HepG2 (cell line): ENCODE measurements around the gene JADE2. TPM values are rescaled to one million over a fixed set of nuclear protein-coding genes. Genes with fewer than 3 reads are reported as not detected.

Experiments
- ATAC-seq: fragments of 200-7000 bp; cut with Tn5 transposase; 3 replicates; pipeline ENCODE4 v1.9.1; 2020; ENCODE audit warnings: mild to moderate bottlenecking, moderate library complexity
- BruUV-seq: library from RNA; stranded (reverse); fragments of 400-500 nt; replicated peaks from 2 replicates; lab custom pipeline; 2021; lab: Mats Ljungman, UMichigan
- CTCF ChIA-PET: fragments of 300-600 bp; formaldehyde crosslinking; extraction: SDS; loops from one replicate; lab custom pipeline; 2021; ENCODE audit warnings: low total read pairs, inconsistent platforms, low intra/inter-chr PET ratio; lab: Yijun Ruan, JAX
- POLR2A ChIA-PET: fragments of 350-600 bp; sonication (Branson Sonifier 250); formaldehyde crosslinking; loops from one replicate; lab custom pipeline; 2020; ENCODE audit warnings: antibody characterized with exemption, inconsistent platforms; lab: Yijun Ruan, JAX
- DNase-seq: peaks from one replicate; pipeline ENCODE4 v3.0.0-alpha.2; 2015; ENCODE audit warnings: low spot score
- FAIRE-seq: peaks from 3 replicates; lab custom pipeline; 2011; peaks lifted over from hg19 to GRCh38; lab: Jason Lieb, UNC
- H2AFZ ChIP-seq: one replicate; pipeline ENCODE4 v1.6.1; 2011; ENCODE audit warnings: low read length, inconsistent platforms
- H3K27ac ChIP-seq: fragments of 300-600 bp; 3 replicates; pipeline ENCODE4 v1.8.0; 2011; ENCODE audit warnings: mixed run types, mild to moderate bottlenecking, mixed read lengths, low read length, inconsistent platforms; ENCODE audit not compliant: insufficient read depth; ENCODE audit errors: extremely low read length
- H3K27me3 ChIP-seq, 2 experiments: fragments of 200-600 bp in 1 of 2; 2 replicates in 1 of 2; 3 replicates in 1 of 2; pipeline versions ENCODE4 v1.6.0 to v1.8.0; 2011; ENCODE audit warnings: low read length in 2 of 2, mild to moderate bottlenecking in 2 of 2, moderate library complexity in 2 of 2, inconsistent platforms in 1 of 2; ENCODE audit not compliant: insufficient read depth in 2 of 2, control insufficient read depth in 1 of 2
- H3K36me3 ChIP-seq, 2 experiments: fragments of 200-600 bp in 1 of 2; replicated peaks in 1 of 2; 2 replicates in 1 of 2; 3 replicates in 1 of 2; pipeline versions ENCODE4 v1.5.1 to v1.8.0; 2011; ENCODE audit warnings: low read length in 2 of 2, inconsistent platforms in 1 of 2; ENCODE audit not compliant: insufficient read depth in 2 of 2, control insufficient read depth in 1 of 2
- H3K4me1 ChIP-seq: 2 replicates; pipeline ENCODE4 v1.5.1; 2012; ENCODE audit warnings: low read length, inconsistent platforms; ENCODE audit not compliant: insufficient read depth
- H3K4me2 ChIP-seq: 2 replicates; pipeline ENCODE4 v1.6.0; 2011; ENCODE audit warnings: low read depth, low read length, inconsistent platforms
- H3K4me3 ChIP-seq, 3 experiments: fragments of 200-600 bp in 1 of 3; sonication (generic), shearing (Covaris generic) in 1 of 3; replicated peaks in 1 of 3; 2 replicates each; pipeline ENCODE4 v1.5.1; 2011 to 2016; ENCODE audit warnings: low read length in 3 of 3, inconsistent platforms in 2 of 3, low read depth in 2 of 3, mild to moderate bottlenecking in 2 of 3, control low read depth in 1 of 3, mixed read lengths in 1 of 3; ENCODE audit not compliant: insufficient read depth in 1 of 3
- H3K79me2 ChIP-seq: one replicate; pipeline ENCODE4 v1.6.1; 2011; ENCODE audit warnings: low read length, inconsistent platforms; ENCODE audit not compliant: insufficient read depth
- H3K9ac ChIP-seq: 2 replicates; pipeline ENCODE4 v1.6.0; 2011; ENCODE audit warnings: mild to moderate bottlenecking, low read depth, low read length, inconsistent platforms; ENCODE audit not compliant: insufficient read depth
- H3K9me3 ChIP-seq: 2 replicates; pipeline ENCODE4 v1.5.1; 2012; ENCODE audit warnings: mild to moderate bottlenecking, low read length
- H4K20me1 ChIP-seq: 2 replicates; pipeline ENCODE4 v1.6.0; 2011; ENCODE audit warnings: inconsistent platforms, mild to moderate bottlenecking, low read length, moderate library complexity; ENCODE audit not compliant: insufficient read depth
- GPBP1L1 ChIP-seq: sonication (generic); formaldehyde crosslinking; IDR thresholded peaks from 2 replicates; pipeline ENCODE4 v1.5.0; 2020; ENCODE audit warnings: mild to moderate bottlenecking, missing genetic modification reagents
- HNRNPLL ChIP-seq: fragments of 200-400 bp; formaldehyde crosslinking; IDR thresholded peaks from 2 replicates; pipeline ENCODE4 v1.6.1; 2017; ENCODE audit warnings: mild to moderate bottlenecking, low read depth, low read length; ENCODE audit not compliant: poor library complexity, severe bottlenecking
- KLF9 ChIP-seq: IDR thresholded peaks from 2 replicates; pipeline ENCODE4 v1.6.1; 2016; ENCODE audit warnings: low read depth
- MEF2D ChIP-seq: sonication (generic); formaldehyde crosslinking; IDR thresholded peaks from 2 replicates; pipeline ENCODE4 v1.5.1; 2020; ENCODE audit warnings: mild to moderate bottlenecking, missing genetic modification reagents
- RORA ChIP-seq: sonication (generic); formaldehyde crosslinking; IDR thresholded peaks from 2 replicates; pipeline ENCODE4 v1.5.0; 2020; ENCODE audit warnings: mild to moderate bottlenecking, missing genetic modification reagents, moderate library complexity
- SP140L ChIP-seq: sonication (generic); formaldehyde crosslinking; IDR thresholded peaks from 2 replicates; pipeline ENCODE4 v1.4.0; 2020; ENCODE audit warnings: missing genetic modification reagents, borderline replicate concordance
- ZBTB14 ChIP-seq: sonication (generic); formaldehyde crosslinking; IDR thresholded peaks from 2 replicates; pipeline ENCODE4 v1.4.0; 2020; ENCODE audit warnings: missing genetic modification reagents
- ZC3H13 ChIP-seq: sonication (generic); formaldehyde crosslinking; IDR thresholded peaks from 2 replicates; pipeline ENCODE4 v1.8.1; 2023; ENCODE audit warnings: mild to moderate bottlenecking, missing genetic modification reagents, moderate library complexity
- ZNF256 ChIP-seq: sonication (generic); formaldehyde crosslinking; conservative IDR thresholded peaks from 2 replicates; pipeline ENCODE4 v1.4.0; 2020; ENCODE audit warnings: missing genetic modification reagents
- ZNF34 ChIP-seq: sonication (generic); formaldehyde crosslinking; IDR thresholded peaks from 2 replicates; pipeline ENCODE4 v1.4.0; 2020; ENCODE audit warnings: mild to moderate bottlenecking, missing genetic modification reagents, borderline replicate concordance
- ZNF598 ChIP-seq: sonication (generic); formaldehyde crosslinking; IDR thresholded peaks from 2 replicates; pipeline ENCODE4 v1.5.1; 2020; ENCODE audit warnings: mild to moderate bottlenecking, missing genetic modification reagents, borderline replicate concordance
- ZNF75D ChIP-seq: sonication (generic); formaldehyde crosslinking; IDR thresholded peaks from 2 replicates; pipeline ENCODE4 v1.8.1; 2023; ENCODE audit warnings: missing genetic modification reagents, mild to moderate bottlenecking, borderline replicate concordance
- ZNF841 ChIP-seq: sonication (generic); formaldehyde crosslinking; IDR thresholded peaks from 2 replicates; pipeline ENCODE4 v1.8.1; 2023; ENCODE audit warnings: missing genetic modification reagents, borderline replicate concordance
- WGBS: methylation state at CpG from one replicate; pipeline ENCODE4 v1.1.6; 2017; ENCODE audit warnings: low lambda C conversion rate; 5-methylcytosine and 5-hydroxymethylcytosine counted together
- in situ Hi-C: cut with HindIII; loops from 2 replicates; pipeline ENCODE4 v1.10.0; 2017; ENCODE audit warnings: low pct_unique_long_range_greater_than_20kb; ENCODE audit not compliant: extremely low pct_ligation_motif_present
- intact Hi-C: fragments of 100-400 bp; cut with micrococcal nuclease; formaldehyde crosslinking; loops from one replicate; pipeline ENCODE4 v1.10.0; 2022; ENCODE audit not compliant: unreplicated experiment
- polyA plus RNA-seq, 8 experiments: library from polyadenylated mRNA; depleted of rRNA in 3 of 8; stranded (reverse) in 7 of 8; unstranded in 1 of 8; fragments of >200 nt; fragmentation: Illumina TruSeq in 4 of 8; extraction: Trizol in 4 of 8; gene quantifications; 2 replicates each; pipeline versions ENCODE4 v1.2.1 to v1.2.3, GENCODE V29; 2011 to 2016; ENCODE audit warnings: low read depth in 4 of 8, missing spikeins in 1 of 8, mixed read lengths in 1 of 8; ENCODE audit not compliant: insufficient read depth in 1 of 8
- total RNA-seq, 5 experiments: library from RNA; depleted of rRNA; stranded (reverse); fragments of >200 nt; fragmentation: Illumina TruSeq; extraction: Trizol; gene quantifications; 2 replicates each; pipeline ENCODE4 v1.2.3, GENCODE V29; 2016; ENCODE audit warnings: low read depth in 1 of 5

JADE2 gene
- total and polyA plus RNA-seq, 2 of the 13 experiments (the other 11 are each of a cell fraction or from before 2014, with no cell fraction given): 7.5 to 15.1 TPM

GRCh38 chr5:134571693-134572405 is 46.4 kb downstream of the JADE2 start:
- POLR2A ChIA-PET: no interaction called here

More at GRCh38 chr5:134571693-134572405, 46.4 kb downstream of the JADE2 start:
- intact Hi-C loops (no loop called here), in situ Hi-C loops (no loop called here)
- no peaks in the 10 kb centered on the region for H3K79me2 ChIP-seq
- no peak for DNase-seq
- no peak overlapping the region for H3K4me3 ChIP-seq
- no TSS peak for BruUV-seq
- H4K20me1 ChIP-seq: no peaks in the 10 kb centered on the region
- H3K36me3 ChIP-seq: peaks cover 21 to 64% of the 10 kb centered on the region in 2 experiments
- no peak overlapping the region for H3K27ac ChIP-seq
- no peak overlapping the region for H3K4me2 ChIP-seq
- no peak overlapping the region for H2AFZ ChIP-seq
- TF ChIP-seq MEF2D (CRISPR knock-in tag) (no peak), ZC3H13 (CRISPR knock-in tag) (no peak), ZNF34 (CRISPR knock-in tag) (no peak), ZNF598 (CRISPR knock-in tag) (no peak), ZNF841 (no peak), KLF9 (CRISPR knock-in tag) (no peak), SP140L (no peak), ZBTB14 (CRISPR knock-in tag) (no peak), ZNF256 (CRISPR knock-in tag) (no peak), GPBP1L1 (no peak), HNRNPLL (no peak), RORA (CRISPR knock-in tag) (no peak), ZNF75D (CRISPR knock-in tag) (no peak)
- no peaks in the 10 kb centered on the region for H3K9me3 ChIP-seq
- WGBS: 97% methylated on average over 20 of the region's 20 CpGs
- no peaks in the 10 kb centered on the region for H3K4me1 ChIP-seq
- ATAC-seq: no peak
- CTCF ChIA-PET: no interaction called here
- H3K27me3 ChIP-seq: no peaks in the 10 kb centered on the region
- no peak overlapping the region for H3K9ac ChIP-seq
- FAIRE-seq: no peak
